NT2/D1 (cell line): Measurements from ENCODE around the gene MYO1D.

Source experiments
- DNase-seq: peaks from one replicate; pipeline ENCODE4 v3.0.0-alpha.2; 2011; ENCODE audit warnings: low read depth, low spot score
- H3K27me3 ChIP-seq: 2 replicates; pipeline ENCODE4 v1.6.0; 2011; ENCODE audit warnings: mild to moderate bottlenecking; ENCODE audit not compliant: insufficient read length, insufficient read depth
- H3K36me3 ChIP-seq: 2 replicates; pipeline ENCODE4 v1.6.1; 2011; ENCODE audit warnings: mild to moderate bottlenecking, low read length, mixed read lengths; ENCODE audit not compliant: insufficient read depth, insufficient read length
- H3K4me1 ChIP-seq: 2 replicates; pipeline ENCODE4 v1.5.1; 2011; ENCODE audit not compliant: insufficient read depth, insufficient read length
- H3K4me3 ChIP-seq: 2 replicates; pipeline ENCODE4 v1.5.1; 2011; ENCODE audit warnings: low read depth; ENCODE audit not compliant: insufficient read length
- H3K9ac ChIP-seq: 2 replicates; pipeline ENCODE4 v1.6.0; 2011; ENCODE audit warnings: low read depth; ENCODE audit not compliant: insufficient read length
- H3K9me3 ChIP-seq: 2 replicates; pipeline ENCODE4 v1.5.1; 2011; ENCODE audit warnings: mild to moderate bottlenecking, low read length; ENCODE audit not compliant: insufficient read depth
- SUZ12 ChIP-seq: IDR thresholded peaks from 2 replicates; pipeline ENCODE4 v1.6.1; 2011; ENCODE audit not compliant: insufficient read length, insufficient read depth; ENCODE audit errors: extremely low read depth
- YY1 ChIP-seq: IDR thresholded peaks from 2 replicates; pipeline ENCODE4 v1.6.1; 2011; ENCODE audit not compliant: insufficient read length, insufficient read depth
- ZNF274 ChIP-seq: IDR thresholded peaks from 2 replicates; pipeline ENCODE4 v1.6.1; 2011; ENCODE audit warnings: mild to moderate bottlenecking, low read depth, low read length

The MYO1D gene

GRCh38 chr17:32916134-32916533 is 39.2 kb upstream of the MYO1D start:
- no peak overlapping the region for H3K9ac ChIP-seq
- H3K36me3 ChIP-seq: no peaks in the 10 kb centered on the region
- no peaks in the 10 kb centered on the region for H3K9me3 ChIP-seq
- H3K27me3 ChIP-seq: no peaks in the 10 kb centered on the region
- no peak for DNase-seq
- no peaks in the 10 kb centered on the region for H3K4me1 ChIP-seq
- no peak overlapping the region for H3K4me3 ChIP-seq
- TF ChIP-seq ZNF274 (no peak), SUZ12 (no peak), YY1 (no peak)

- no peak for DNase-seq
- no peaks in the 10 kb centered on the region for H3K4me1 ChIP-seq
- H3K4me3 ChIP-seq: no peak overlapping the region
- TF ChIP-seq SUZ12 (no peak), ZNF274 (no peak), YY1 (no peak)
- no peaks in the 10 kb centered on the region for H3K27me3 ChIP-seq
- no peaks in the 10 kb centered on the region for H3K9me3 ChIP-seq
- no peak overlapping the region for H3K9ac ChIP-seq
- H3K36me3 ChIP-seq: no peaks in the 10 kb centered on the region
Observed at GRCh38 chr17:32915245-32915644, 38.3 kb upstream of the MYO1D start.

- DNase-seq: no peak
- Histone ChIP-seq H3K4me1 (no peaks in the 10 kb centered on the region), H3K4me3 (no peak overlapping the region), H3K27me3 (no peaks in the 10 kb centered on the region), H3K9me3 (no peaks in the 10 kb centered on the region), H3K9ac (no peak overlapping the region), H3K36me3 (no peaks in the 10 kb centered on the region)
- TF ChIP-seq SUZ12 (no peak), YY1 (no peak), ZNF274 (no peak)
Observed at GRCh38 chr17:32914181-32914580, 37.3 kb upstream of the MYO1D start.

GRCh38 chr17:32913593-32913992 is 36.7 kb upstream of the MYO1D start:
- Histone ChIP-seq H3K9ac (no peak overlapping the region), H3K36me3 (no peaks in the 10 kb centered on the region), H3K9me3 (no peaks in the 10 kb centered on the region), H3K4me1 (no peaks in the 10 kb centered on the region), H3K4me3 (no peak overlapping the region), H3K27me3 (no peaks in the 10 kb centered on the region)
- no peak for DNase-seq
- TF ChIP-seq ZNF274: no peak
- no peak for TF ChIP-seq SUZ12
- no peak for TF ChIP-seq YY1

- H3K36me3 ChIP-seq: no peaks in the 10 kb centered on the region
- DNase-seq: no peak
- no peaks in the 10 kb centered on the region for H3K4me1 ChIP-seq
- TF ChIP-seq SUZ12 (no peak), YY1 (no peak), ZNF274 (no peak)
- H3K9ac ChIP-seq: no peak overlapping the region
- H3K27me3 ChIP-seq: no peaks in the 10 kb centered on the region
- no peaks in the 10 kb centered on the region for H3K9me3 ChIP-seq
- no peak overlapping the region for H3K4me3 ChIP-seq
Observed at GRCh38 chr17:32912218-32912897, 35.4 kb upstream of the MYO1D start.

- H3K4me1 ChIP-seq: no peaks in the 10 kb centered on the region
- H3K9me3 ChIP-seq: no peaks in the 10 kb centered on the region
- no peaks in the 10 kb centered on the region for H3K27me3 ChIP-seq
- TF ChIP-seq ZNF274 (no peak), SUZ12 (no peak), YY1 (no peak)
- DNase-seq: no peak
- no peak overlapping the region for H3K4me3 ChIP-seq
- H3K9ac ChIP-seq: no peak overlapping the region
- H3K36me3 ChIP-seq: no peaks in the 10 kb centered on the region
Observed at GRCh38 chr17:32910769-32911168, 33.8 kb upstream of the MYO1D start.

- H3K9ac ChIP-seq: no peak overlapping the region
- H3K4me1 ChIP-seq: no peaks in the 10 kb centered on the region
- DNase-seq: peak; percentile 81
- H3K27me3 ChIP-seq: no peaks in the 10 kb centered on the region
- H3K9me3 ChIP-seq: no peaks in the 10 kb centered on the region
- H3K36me3 ChIP-seq: no peaks in the 10 kb centered on the region
- no peak overlapping the region for H3K4me3 ChIP-seq
- no peak for TF ChIP-seq ZNF274
- no peak for TF ChIP-seq SUZ12
- no peak for TF ChIP-seq YY1
Observed at GRCh38 chr17:32909787-32910369, 33.0 kb upstream of the MYO1D start.
